Gastrocnemius medialis (tissue), 4 donors: ENCODE measurements around the gene RYR2.

ENCODE experiments used
- POLR2A ChIP-seq, 2 donors: fragments of 450-650 bp; IDR thresholded peaks; one replicate each; pipeline ENCODE4 v1.6.1; 2017; ENCODE audit warnings: antibody characterized with exemption in 2 of 2, mild to moderate bottlenecking in 2 of 2, moderate library complexity in 2 of 2
- TF ChIP-seq, protein P1 (sequence below), 5 experiments: fragments of 450-650 bp in 3 of 5; fragments of 200-600 bp in 2 of 5; sonication (generic) in 2 of 5; IDR thresholded peaks in 4 of 5; conservative IDR thresholded peaks in 1 of 5; 1 replicate in 4 of 5; 2 replicates in 1 of 5; pipeline ENCODE4 v1.5.1; 2016 to 2019; ENCODE audit warnings: antibody characterized with exemption in 5 of 5, mild to moderate bottlenecking in 3 of 5, moderate library complexity in 3 of 5

- TF ChIP-seq, protein P1, sequence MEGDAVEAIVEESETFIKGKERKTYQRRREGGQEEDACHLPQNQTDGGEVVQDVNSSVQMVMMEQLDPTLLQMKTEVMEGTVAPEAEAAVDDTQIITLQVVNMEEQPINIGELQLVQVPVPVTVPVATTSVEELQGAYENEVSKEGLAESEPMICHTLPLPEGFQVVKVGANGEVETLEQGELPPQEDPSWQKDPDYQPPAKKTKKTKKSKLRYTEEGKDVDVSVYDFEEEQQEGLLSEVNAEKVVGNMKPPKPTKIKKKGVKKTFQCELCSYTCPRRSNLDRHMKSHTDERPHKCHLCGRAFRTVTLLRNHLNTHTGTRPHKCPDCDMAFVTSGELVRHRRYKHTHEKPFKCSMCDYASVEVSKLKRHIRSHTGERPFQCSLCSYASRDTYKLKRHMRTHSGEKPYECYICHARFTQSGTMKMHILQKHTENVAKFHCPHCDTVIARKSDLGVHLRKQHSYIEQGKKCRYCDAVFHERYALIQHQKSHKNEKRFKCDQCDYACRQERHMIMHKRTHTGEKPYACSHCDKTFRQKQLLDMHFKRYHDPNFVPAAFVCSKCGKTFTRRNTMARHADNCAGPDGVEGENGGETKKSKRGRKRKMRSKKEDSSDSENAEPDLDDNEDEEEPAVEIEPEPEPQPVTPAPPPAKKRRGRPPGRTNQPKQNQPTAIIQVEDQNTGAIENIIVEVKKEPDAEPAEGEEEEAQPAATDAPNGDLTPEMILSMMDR (IDR thresholded peaks at IDR 0.05 in 4 of 5, conservative IDR thresholded peaks at IDR 0.05 in 1 of 5): no peak
- no peak for TF ChIP-seq POLR2A (IDR thresholded peaks at IDR 0.05)
Measured at GRCh38 chr1:237043846-237044636, 2.1 kb downstream of the RYR2 start.
